Dendritic cell treated with granulocyte-macrophage colony-stimulating factor and Interleukin-4, amounts not matched to agents 40 ng/mL and 50 ng/mL, for 4 days (primary cell): ENCODE data around the gene GAMT.

Experiments used
- H3K27ac Mint-ChIP-seq: one replicate; pipeline ENCODE4 v1.8.0; 2022; ENCODE audit warnings: mild to moderate bottlenecking, mixed read lengths
- H3K27me3 Mint-ChIP-seq: one replicate; pipeline ENCODE4 v1.8.0; 2022; ENCODE audit warnings: mild to moderate bottlenecking, mixed read lengths
- H3K36me3 Mint-ChIP-seq: one replicate; pipeline ENCODE4 v1.8.0; 2022; ENCODE audit warnings: low read depth, mixed read lengths
- H3K4me1 Mint-ChIP-seq: one replicate; pipeline ENCODE4 v1.8.0; 2022; ENCODE audit warnings: low read depth, mixed read lengths
- H3K4me3 Mint-ChIP-seq: one replicate; pipeline ENCODE4 v1.8.0; 2022; ENCODE audit warnings: mild to moderate bottlenecking, moderate library complexity, mixed read lengths
- H3K9me3 Mint-ChIP-seq: one replicate; pipeline ENCODE4 v1.8.0; 2022; ENCODE audit warnings: mixed read lengths
- intact Hi-C: fragments of 100-400 bp; cut with micrococcal nuclease; formaldehyde crosslinking; loops from one replicate; pipeline ENCODE4 v1.15.0; 2022

Gene GAMT

DNA sequence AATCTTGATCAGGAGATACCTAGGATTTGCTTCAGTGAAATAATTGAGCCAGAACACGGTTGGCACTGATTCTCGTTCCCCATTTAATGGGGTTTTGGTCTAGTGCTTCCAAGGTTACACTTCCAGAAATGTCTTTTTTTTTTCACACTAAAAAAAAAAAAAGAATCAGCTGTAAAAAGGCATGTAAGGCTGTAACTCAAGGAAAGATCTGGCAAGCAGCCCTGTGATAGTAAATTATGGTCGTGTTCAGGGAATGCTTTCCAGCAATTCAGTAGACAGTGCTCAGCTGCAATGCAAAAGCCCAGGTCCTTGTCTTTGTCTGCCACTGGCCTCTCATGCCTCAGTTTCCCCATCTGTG, 44.9 kb downstream of the GAMT start:
- H3K27ac Mint-ChIP-seq: no peak overlapping the region
- peaks cover 6% of the 10 kb centered on the region for H3K27me3 Mint-ChIP-seq
- H3K36me3 Mint-ChIP-seq: peaks cover 55% of the 10 kb centered on the region
- H3K9me3 Mint-ChIP-seq: no peaks in the 10 kb centered on the region
- H3K4me1 Mint-ChIP-seq: peaks cover 28% of the 10 kb centered on the region
- no peak overlapping the region for H3K4me3 Mint-ChIP-seq
- intact Hi-C loops: no loop called here

- H3K9me3 Mint-ChIP-seq: no peaks in the 10 kb centered on the region
- peaks cover 21% of the 10 kb centered on the region for H3K4me1 Mint-ChIP-seq
- peak overlapping the region; percentile 80 for H3K4me3 Mint-ChIP-seq
- H3K27ac Mint-ChIP-seq: peak overlapping the region; percentile 86
- intact Hi-C loops: no loop called here
- peaks cover 49% of the 10 kb centered on the region for H3K36me3 Mint-ChIP-seq
- peaks cover 6% of the 10 kb centered on the region for H3K27me3 Mint-ChIP-seq
Observed at GRCh38 chr19:1355568-1356507, 45.5 kb downstream of the GAMT start.

DNA sequence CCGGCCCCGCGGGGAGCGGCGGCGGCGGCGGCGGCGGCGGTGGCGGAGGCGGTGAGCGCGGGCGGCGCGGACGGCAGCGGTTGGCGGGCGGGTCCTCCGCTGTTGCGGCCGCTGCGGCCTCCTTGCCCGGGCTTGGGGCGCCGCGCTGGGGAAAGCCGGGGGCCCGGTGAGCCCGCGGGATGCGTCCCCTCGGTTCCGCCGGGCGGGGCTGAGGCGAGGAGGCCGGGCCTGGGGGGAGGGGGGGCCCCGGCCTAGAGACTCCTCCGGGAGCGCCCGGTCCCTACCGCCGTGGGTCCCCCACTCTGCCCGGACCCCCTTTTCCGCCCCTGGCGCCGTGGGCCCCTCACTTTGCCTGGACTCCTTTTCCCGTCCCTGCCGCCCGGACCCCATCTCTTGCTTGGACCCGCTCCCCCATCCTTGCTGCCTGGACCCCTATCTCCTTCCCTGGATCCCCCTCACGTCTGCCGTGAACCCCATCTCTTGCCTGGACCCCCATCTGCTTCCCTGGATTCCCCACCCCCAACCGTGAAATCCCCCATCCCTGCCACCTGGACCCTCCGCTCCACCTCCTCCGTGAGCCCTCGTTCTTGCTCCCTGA, 46.3 kb downstream of the GAMT start:
- peaks cover 13% of the 10 kb centered on the region for H3K4me1 Mint-ChIP-seq
- no peaks in the 10 kb centered on the region for H3K9me3 Mint-ChIP-seq
- H3K27ac Mint-ChIP-seq: peak overlapping the region; percentile 86
- peaks cover 14% of the 10 kb centered on the region for H3K27me3 Mint-ChIP-seq
- peak overlapping the region; percentile 80 for H3K4me3 Mint-ChIP-seq
- intact Hi-C loops: no loop called here
- H3K36me3 Mint-ChIP-seq: peaks cover 41% of the 10 kb centered on the region

GRCh38 chr19:1353144-1353543, 48.2 kb downstream of the GAMT start:
- intact Hi-C loops: no loop called here
- Mint-ChIP-seq H3K36me3 (peaks cover 22% of the 10 kb centered on the region), H3K4me3 (no peak overlapping the region), H3K27ac (peak overlapping the region; percentile 37), H3K4me1 (peaks cover 12% of the 10 kb centered on the region), H3K27me3 (peaks cover 24% of the 10 kb centered on the region), H3K9me3 (no peaks in the 10 kb centered on the region)

- intact Hi-C loops: no loop called here
- Mint-ChIP-seq H3K27ac (no peak overlapping the region), H3K9me3 (no peaks in the 10 kb centered on the region), H3K36me3 (peaks cover 7% of the 10 kb centered on the region), H3K4me3 (no peak overlapping the region), H3K4me1 (peaks cover 12% of the 10 kb centered on the region), H3K27me3 (peaks cover 27% of the 10 kb centered on the region)
Observed at GRCh38 chr19:1351381-1351851, 49.9 kb downstream of the GAMT start.

DNA sequence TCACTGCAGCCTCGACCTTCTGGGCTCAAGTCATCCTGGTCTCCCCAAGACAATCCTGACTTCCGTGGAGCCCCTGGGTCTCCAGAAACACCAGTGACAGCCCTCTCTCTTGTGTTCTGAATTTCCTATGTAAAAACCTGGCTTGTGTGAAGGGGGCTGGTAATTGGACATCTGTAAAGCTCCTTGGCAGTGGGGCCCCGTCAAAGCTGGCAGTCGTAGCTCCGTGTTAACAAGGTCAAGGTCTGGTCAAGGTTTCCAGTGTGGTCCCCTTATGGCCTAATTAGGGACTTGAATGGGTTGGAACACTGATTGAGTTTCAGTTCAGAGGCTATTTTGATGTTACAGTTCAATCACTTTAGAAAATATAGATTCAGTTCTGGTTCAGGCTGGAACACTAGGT, 50.5 kb downstream of the GAMT start:
- Mint-ChIP-seq H3K4me1 (peaks cover 7% of the 10 kb centered on the region), H3K27me3 (peaks cover 27% of the 10 kb centered on the region), H3K4me3 (no peak overlapping the region), H3K9me3 (no peaks in the 10 kb centered on the region), H3K36me3 (peaks cover 7% of the 10 kb centered on the region), H3K27ac (no peak overlapping the region)
- intact Hi-C loops: no loop called here

DNA sequence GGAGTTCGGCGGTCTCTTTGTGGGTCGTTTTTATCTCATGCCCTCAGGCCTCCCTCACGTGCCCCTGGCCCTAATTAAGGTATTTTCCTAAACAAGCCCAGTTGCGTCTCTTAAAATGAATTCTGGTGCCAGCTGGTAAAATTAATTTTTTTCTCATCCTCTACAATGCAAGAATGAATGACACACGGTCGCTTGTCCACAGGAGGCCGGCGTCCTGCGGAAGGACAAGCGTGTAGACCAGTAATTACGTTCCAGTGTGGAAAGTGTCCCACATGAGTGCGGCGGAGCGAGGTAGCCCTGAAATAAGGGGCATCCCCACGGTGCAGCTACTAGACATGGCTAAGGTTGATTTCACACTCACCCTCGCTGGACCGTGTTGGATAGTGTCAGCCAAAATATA, 52.1 kb downstream of the GAMT start:
- H3K27ac Mint-ChIP-seq: no peak overlapping the region
- peaks cover 6% of the 10 kb centered on the region for H3K4me1 Mint-ChIP-seq
- no peaks in the 10 kb centered on the region for H3K36me3 Mint-ChIP-seq
- H3K27me3 Mint-ChIP-seq: peaks cover 30% of the 10 kb centered on the region
- no peak overlapping the region for H3K4me3 Mint-ChIP-seq
- intact Hi-C loops: no loop called here
- H3K9me3 Mint-ChIP-seq: no peaks in the 10 kb centered on the region
